DMS153 (cell line): ENCODE measurements around the gene ELSPBP1.
"Not testable (repeated sequence)": the region's sequence is repeated elsewhere in the genome, so short reads cannot be mapped to it uniquely, and the experiment has no call there.

ENCODE experiments used
- DNase-seq: peaks from one replicate; lab custom pipeline; 2025; lab: John Stamatoyannopoulos, UW

ELSPBP1 gene

GRCh38 chr19:47994209-47994802 is at the start of gene ELSPBP1:
ELSPBP1 (plus strand) TSS chr19:47994632; CDS start chr19:48008668, 14,036 bp downstream.
- DNase-seq = no peak

- not testable (repeated sequence) for DNase-seq
These were observed 44.4 kb upstream of the ELSPBP1 start for GRCh38 chr19:47949852-47950521.

- not testable (repeated sequence) for DNase-seq
These were observed 42.3 kb upstream of the ELSPBP1 start for GRCh38 chr19:47952132-47952531.

GRCh38 chr19:47955936-47956335 is 38.5 kb upstream of the ELSPBP1 start:
- DNase-seq = not testable (repeated sequence)

- no peak for DNase-seq
These were observed 20.9 kb upstream of the ELSPBP1 start for GRCh38 chr19:47973529-47973928.

GRCh38 chr19:47991191-47991808 is 3.1 kb upstream of the ELSPBP1 start:
- DNase-seq = no peak

- DNase-seq = no peak
These were observed 2.4 kb upstream of the ELSPBP1 start, which contains the start of gene BSPH1 for GRCh38 chr19:47992070-47992469. BSPH1 (minus strand) TSS chr19:47992170; CDS start chr19:47992081, 89 bp downstream.

GRCh38 chr19:47996230-47996727 is 1.8 kb downstream of the ELSPBP1 start:
- DNase-seq = no peak

GRCh38 chr19:47998800-47999199 is 4.4 kb downstream of the ELSPBP1 start:
- DNase-seq = no peak

- no peak for DNase-seq
These were observed 6.4 kb downstream of the ELSPBP1 start for GRCh38 chr19:48000846-48001245.

- no peak for DNase-seq
These were observed 9.8 kb downstream of the ELSPBP1 start for GRCh38 chr19:48004236-48004635.

- DNase-seq = no peak
These were observed 12.3 kb downstream of the ELSPBP1 start for GRCh38 chr19:48006762-48007161.

- no peak for DNase-seq
These were observed 16.7 kb downstream of the ELSPBP1 start for GRCh38 chr19:48010932-48011758.

- DNase-seq = no peak
These were observed 26.3 kb downstream of the ELSPBP1 start for GRCh38 chr19:48020686-48021085.

- no peak for DNase-seq
These were observed 28.6 kb downstream of the ELSPBP1 start for GRCh38 chr19:48023011-48023410.

GRCh38 chr19:48023518-48023917 is 29.1 kb downstream of the ELSPBP1 start:
- no peak for DNase-seq

- DNase-seq = no peak
These were observed 31.0 kb downstream of the ELSPBP1 start for GRCh38 chr19:48025480-48025879.

GRCh38 chr19:48029431-48029830 is 35.0 kb downstream of the ELSPBP1 start:
- DNase-seq = no peak

- no peak for DNase-seq
These were observed 35.6 kb downstream of the ELSPBP1 start for GRCh38 chr19:48030073-48030472.

GRCh38 chr19:48033604-48034003 is 39.2 kb downstream of the ELSPBP1 start:
- DNase-seq = no peak

GRCh38 chr19:48036765-48037164 is 42.3 kb downstream of the ELSPBP1 start:
- no peak for DNase-seq
